GM15510 (cell line): ENCODE results near the gene ITGAV.

Experiments used
- POLR2A ChIP-seq: IDR thresholded peaks from 3 replicates; pipeline ENCODE4 v1.6.1; 2011; ENCODE audit warnings: borderline replicate concordance; ENCODE audit not compliant: insufficient read length; ENCODE audit errors: extremely low read depth

The ITGAV gene

DNA sequence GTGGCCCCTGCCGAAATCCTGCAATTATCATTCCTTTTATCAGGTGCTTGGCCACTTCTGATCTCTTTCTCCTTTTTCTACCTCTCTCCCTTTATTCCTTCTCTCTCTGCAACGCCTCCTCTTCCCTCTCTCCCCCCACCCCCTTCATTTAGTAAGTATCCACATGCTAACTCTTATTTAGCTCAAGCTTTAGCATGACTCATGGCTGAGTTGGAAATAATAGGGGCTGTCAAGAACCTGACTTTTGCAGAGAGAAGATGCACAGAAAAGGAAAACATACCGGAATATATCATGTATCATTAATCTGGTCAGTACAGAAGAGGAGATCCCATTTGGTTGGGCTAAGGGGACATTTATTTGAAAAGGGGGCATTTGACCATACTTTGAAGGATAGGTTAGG, 137.1 kb downstream of the ITGAV start:
- TF ChIP-seq POLR2A, result no peak

GRCh38 chr2:186728631-186729030, 138.8 kb downstream of the ITGAV start:
- TF ChIP-seq POLR2A, result no peak
